B cell (primary cell): ENCODE results near the gene IL7R. TPM values are rescaled to one million over a fixed set of nuclear protein-coding genes. Genes with fewer than 3 reads are reported as not detected.

ENCODE experiments used
- ATAC-seq: fragments of 200-7000 bp; cut with Tn5 transposase; one replicate; pipeline ENCODE4 v1.10.0; 2021; ENCODE audit warnings: low read depth, mild to moderate bottlenecking, moderate number of reproducible peaks, moderate library complexity
- CTCF ChIA-PET: fragments of 350-600 bp; sonication (Branson Sonifier 250); formaldehyde crosslinking; loops from one replicate; lab custom pipeline; 2021; ENCODE audit warnings: antibody characterized with exemption, inconsistent platforms; lab: Charles Lee
- POLR2A ChIA-PET: fragments of 350-600 bp; sonication (Branson Sonifier 250); formaldehyde crosslinking; loops from one replicate; lab custom pipeline; 2021; ENCODE audit warnings: antibody characterized with exemption; lab: Charles Lee
- DNase-seq: peaks from one replicate; pipeline ENCODE4 v3.0.0; 2013
- H2AFZ ChIP-seq: 2 replicates; pipeline ENCODE4 v1.6.1; 2012; ENCODE audit warnings: mild to moderate bottlenecking, low read depth, low read length; ENCODE audit not compliant: insufficient read depth, poor library complexity, severe bottlenecking
- H3K27ac ChIP-seq, 2 donors: 1 replicate in 1 of 2; 2 replicates in 1 of 2; pipeline ENCODE4 v1.5.1; 2012 to 2013; ENCODE audit warnings: low read length in 2 of 2, mild to moderate bottlenecking in 2 of 2, moderate library complexity in 1 of 2
- H3K27me3 ChIP-seq, 4 experiments: fragments of 200-600 bp in 1 of 4; sonication (generic) in 1 of 4; replicated peaks in 1 of 4; 1 replicate in 2 of 4; 2 replicates in 2 of 4; pipeline versions ENCODE4 v1.6.1 to v1.7.0; 2013 to 2016; ENCODE audit warnings: low read length in 3 of 4, mild to moderate bottlenecking in 2 of 4, mixed read lengths in 1 of 4, moderate library complexity in 1 of 4; ENCODE audit not compliant: insufficient read depth in 4 of 4, control insufficient read depth in 3 of 4; ENCODE audit errors: control extremely low read depth in 1 of 4
- H3K36me3 ChIP-seq, 2 experiments: replicated peaks in 1 of 2; 1 replicate in 1 of 2; 2 replicates in 1 of 2; pipeline versions ENCODE4 v1.6.1 to v1.7.1; 2013; ENCODE audit warnings: low read length in 1 of 2; ENCODE audit not compliant: insufficient read depth in 2 of 2, control insufficient read depth in 1 of 2; ENCODE audit errors: control extremely low read depth in 1 of 2, extremely low read depth in 1 of 2
- H3K4me1 ChIP-seq, 2 donors: fragments of 200-600 bp in 1 of 2; sonication (generic) in 1 of 2; 1 replicate in 1 of 2; 2 replicates in 1 of 2; pipeline versions ENCODE4 v1.5.1 to v1.6.1; 2013 to 2017; ENCODE audit warnings: low read length in 2 of 2; ENCODE audit not compliant: control insufficient read depth in 2 of 2, insufficient read depth in 2 of 2
- H3K4me2 ChIP-seq: replicated peaks from 2 replicates; pipeline ENCODE3; 2012; ENCODE audit warnings: mild to moderate bottlenecking, low read depth, low read length; ENCODE audit not compliant: poor library complexity, severe bottlenecking
- H3K4me3 ChIP-seq, 5 experiments: fragments of 200-600 bp in 1 of 5; sonication (generic) in 1 of 5; 1 replicate in 3 of 5; 2 replicates in 2 of 5; pipeline versions ENCODE4 v1.5.1 to v1.7.0; 2011 to 2016; ENCODE audit warnings: low read length in 4 of 5, mild to moderate bottlenecking in 4 of 5, low read depth in 2 of 5, control low read depth in 1 of 5, moderate library complexity in 1 of 5; ENCODE audit not compliant: insufficient read depth in 1 of 5; ENCODE audit errors: control extremely low read depth in 1 of 5, extremely low read depth in 1 of 5
- H3K79me2 ChIP-seq: fragments of 200-600 bp; sonication (generic); one replicate; pipeline ENCODE4 v1.6.0; 2016; ENCODE audit warnings: low read length; ENCODE audit not compliant: control insufficient read depth, insufficient read depth
- H3K9ac ChIP-seq: fragments of 200-600 bp; sonication (generic); 2 replicates; pipeline ENCODE4 v1.6.1; 2017; ENCODE audit warnings: mild to moderate bottlenecking, low read length, moderate library complexity
- H3K9me3 ChIP-seq, 3 donors: one replicate each; pipeline versions ENCODE4 v1.6.1 to v1.7.1; 2013; ENCODE audit warnings: low read length in 2 of 3; ENCODE audit not compliant: control insufficient read depth in 2 of 3, insufficient read depth in 1 of 3; ENCODE audit errors: control extremely low read depth in 1 of 3
- H4K20me1 ChIP-seq: 2 replicates; pipeline ENCODE4 v1.6.0; 2012; ENCODE audit warnings: mild to moderate bottlenecking, low read length; ENCODE audit not compliant: insufficient read depth, control insufficient read depth, poor library complexity, severe bottlenecking
- H3K27ac Mint-ChIP-seq: one replicate; pipeline ENCODE4 v1.8.0; 2021; ENCODE audit warnings: mixed read lengths
- H3K27me3 Mint-ChIP-seq: one replicate; pipeline ENCODE4 v1.8.0; 2021; ENCODE audit warnings: mixed read lengths
- H3K4me1 Mint-ChIP-seq: one replicate; pipeline ENCODE4 v1.8.0; 2021; ENCODE audit warnings: mixed read lengths
- H3K4me3 Mint-ChIP-seq: one replicate; pipeline ENCODE4 v1.8.0; 2021; ENCODE audit warnings: mixed read lengths
- H3K9me3 Mint-ChIP-seq: one replicate; pipeline ENCODE4 v1.8.0; 2022; ENCODE audit warnings: mixed read lengths; ENCODE audit not compliant: insufficient read depth
- EZH2 ChIP-seq: IDR thresholded peaks from 2 replicates; pipeline ENCODE4 v1.6.1; 2012; ENCODE audit warnings: borderline replicate concordance, low read depth, mild to moderate bottlenecking, moderate library complexity, low read length; ENCODE audit not compliant: insufficient read depth, poor library complexity, severe bottlenecking
- WGBS: methylation state at CpG from one replicate; pipeline ENCODE4 v1.1.5; 2013; ENCODE audit warnings: missing lambda C conversion rate; ENCODE audit not compliant: insufficient coverage; 5-methylcytosine and 5-hydroxymethylcytosine counted together
- intact Hi-C: fragments of 100-400 bp; cut with micrococcal nuclease; formaldehyde crosslinking; loops from one replicate; pipeline ENCODE4 v1.10.0; 2022
- polyA plus RNA-seq: library from polyadenylated mRNA; depleted of rRNA; stranded (reverse); fragments of >200 nt; gene quantifications from 2 replicates; pipeline ENCODE4 v1.2.3, GENCODE V29; 2012
- total RNA-seq, 2 donors: library from RNA; stranded (reverse); fragments of 120-200 nt in 1 of 2; gene quantifications; 1 replicate in 1 of 2; 2 replicates in 1 of 2; pipeline versions ENCODE4 v1.2.3 to v1.2.4, GENCODE V29; 2013 to 2022
- TF ChIP-seq, protein P1 (sequence below): fragments of 200-600 bp; IDR thresholded peaks from one replicate; pipeline ENCODE4 v1.8.0; 2022; ENCODE audit warnings: antibody characterized with exemption, mild to moderate bottlenecking

Gene IL7R
- total and polyA plus RNA-seq, 2 donors (not counting 1 experiment from before 2014, with no cell fraction given) = 2.4 TPM

DNA sequence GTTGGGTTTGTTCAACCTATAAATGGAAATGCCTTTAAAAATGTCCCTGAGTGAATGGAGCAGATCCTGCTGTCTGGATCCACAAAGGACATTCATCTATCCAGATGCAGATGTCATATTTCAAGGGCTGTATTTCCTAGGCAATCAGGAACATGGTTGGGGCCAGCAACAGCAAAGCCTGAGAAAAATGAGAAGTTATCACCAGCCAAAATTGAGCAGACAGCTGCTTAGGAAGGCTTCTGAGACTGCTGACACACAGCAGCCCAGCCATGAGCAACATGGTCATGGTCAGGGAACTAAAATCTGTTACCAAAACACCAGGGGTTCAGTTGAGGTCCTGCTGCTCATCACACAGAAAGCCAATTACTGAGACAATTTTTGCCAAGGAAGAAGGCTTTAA lies 9.2 kb upstream of the IL7R start:
- intact Hi-C loops = no loop called here
- H3K4me3 Mint-ChIP-seq = no peak overlapping the region
- H3K4me3 ChIP-seq = no peak overlapping the region
- TF ChIP-seq, protein P1, sequence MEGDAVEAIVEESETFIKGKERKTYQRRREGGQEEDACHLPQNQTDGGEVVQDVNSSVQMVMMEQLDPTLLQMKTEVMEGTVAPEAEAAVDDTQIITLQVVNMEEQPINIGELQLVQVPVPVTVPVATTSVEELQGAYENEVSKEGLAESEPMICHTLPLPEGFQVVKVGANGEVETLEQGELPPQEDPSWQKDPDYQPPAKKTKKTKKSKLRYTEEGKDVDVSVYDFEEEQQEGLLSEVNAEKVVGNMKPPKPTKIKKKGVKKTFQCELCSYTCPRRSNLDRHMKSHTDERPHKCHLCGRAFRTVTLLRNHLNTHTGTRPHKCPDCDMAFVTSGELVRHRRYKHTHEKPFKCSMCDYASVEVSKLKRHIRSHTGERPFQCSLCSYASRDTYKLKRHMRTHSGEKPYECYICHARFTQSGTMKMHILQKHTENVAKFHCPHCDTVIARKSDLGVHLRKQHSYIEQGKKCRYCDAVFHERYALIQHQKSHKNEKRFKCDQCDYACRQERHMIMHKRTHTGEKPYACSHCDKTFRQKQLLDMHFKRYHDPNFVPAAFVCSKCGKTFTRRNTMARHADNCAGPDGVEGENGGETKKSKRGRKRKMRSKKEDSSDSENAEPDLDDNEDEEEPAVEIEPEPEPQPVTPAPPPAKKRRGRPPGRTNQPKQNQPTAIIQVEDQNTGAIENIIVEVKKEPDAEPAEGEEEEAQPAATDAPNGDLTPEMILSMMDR = no peak
- TF ChIP-seq EZH2 = no peak
- no peaks in the 10 kb centered on the region for H3K36me3 ChIP-seq
- no peak overlapping the region for H3K27ac ChIP-seq
- H3K4me2 ChIP-seq = no peak overlapping the region
- peaks cover 4% of the 10 kb centered on the region for H3K9me3 Mint-ChIP-seq
- ChIA-PET POLR2A (no interaction called here), CTCF (no interaction called here)
- H3K9me3 ChIP-seq = peaks cover 4 to 14% (median 12%) of the 10 kb centered on the region in 3 donors
- H3K9ac ChIP-seq = no peak overlapping the region
- no peak for DNase-seq
- no peaks in the 10 kb centered on the region for H3K27me3 Mint-ChIP-seq
- H2AFZ ChIP-seq = no peak overlapping the region
- peaks cover 5 to 6% of the 10 kb centered on the region in 2 donors for H3K4me1 ChIP-seq
- H3K27me3 ChIP-seq = no peaks in the 10 kb centered on the region
- H4K20me1 ChIP-seq = no peaks in the 10 kb centered on the region
- no peaks in the 10 kb centered on the region for H3K79me2 ChIP-seq
- no peak for ATAC-seq
- no peak overlapping the region for H3K27ac Mint-ChIP-seq
- H3K4me1 Mint-ChIP-seq = peaks cover 4% of the 10 kb centered on the region

DNA sequence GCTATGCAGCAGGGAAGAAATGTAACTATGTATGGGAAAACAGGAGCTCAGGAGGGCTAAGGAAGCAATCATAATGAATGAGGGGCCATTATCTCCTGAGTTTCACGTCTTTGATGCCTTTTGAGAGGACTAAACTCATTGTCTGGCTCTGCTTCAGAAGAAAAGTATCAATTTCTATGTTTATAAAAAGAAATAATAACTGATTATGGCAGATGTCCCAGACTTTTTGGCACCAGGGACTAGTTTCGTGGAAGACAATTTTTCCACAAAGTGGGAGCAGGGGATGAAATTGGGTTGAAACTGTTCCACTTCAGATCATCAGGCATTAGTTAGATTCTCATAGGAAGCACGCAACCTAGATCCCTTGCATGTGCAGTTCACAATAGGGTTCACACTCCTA lies 8.7 kb upstream of the IL7R start:
- H3K27ac Mint-ChIP-seq = no peak overlapping the region
- H3K9me3 ChIP-seq = peaks cover 2 to 14% (median 12%) of the 10 kb centered on the region in 3 donors
- H3K4me3 Mint-ChIP-seq = no peak overlapping the region
- no peaks in the 10 kb centered on the region for H4K20me1 ChIP-seq
- ChIA-PET CTCF (no interaction called here), POLR2A (no interaction called here)
- 67% methylated on average over 1 of the region's 3 CpGs for WGBS
- peaks cover 6% of the 10 kb centered on the region for H3K4me1 Mint-ChIP-seq
- intact Hi-C loops = no loop called here
- no peak overlapping the region for H3K4me2 ChIP-seq
- H3K4me1 ChIP-seq = peaks cover 9 to 10% of the 10 kb centered on the region in 2 donors
- no peak overlapping the region for H2AFZ ChIP-seq
- no peaks in the 10 kb centered on the region for H3K79me2 ChIP-seq
- no peak overlapping the region for H3K4me3 ChIP-seq
- no peak overlapping the region for H3K27ac ChIP-seq
- no peaks in the 10 kb centered on the region for H3K27me3 Mint-ChIP-seq
- DNase-seq = no peak
- H3K9ac ChIP-seq = no peak overlapping the region
- no peak for ATAC-seq
- TF ChIP-seq, protein P1 = no peak
- no peak for TF ChIP-seq EZH2
- no peaks in the 10 kb centered on the region for H3K27me3 ChIP-seq
- peaks cover 4% of the 10 kb centered on the region for H3K9me3 Mint-ChIP-seq
- H3K36me3 ChIP-seq = no peaks in the 10 kb centered on the region
